Stomach (tissue), 9 donors: ENCODE measurements around the gene MKNK2. TPM values are rescaled to one million over a fixed set of nuclear protein-coding genes. Genes with fewer than 3 reads are reported as not detected.
A peak's percentile ranks its signal among the peaks of the same experiment; 100 is the strongest.

ENCODE experiments used
- DNase-seq, 2 donors: peaks; one replicate each; pipeline versions ENCODE4 v3.0.0 to v3.0.0-alpha.2; 2013 to 2019
- H3K27ac ChIP-seq, 5 donors: fragments of 200-600 bp in 4 of 5; sonication (generic) in 4 of 5; one replicate each; pipeline ENCODE4 v1.5.1; 2013 to 2019; ENCODE audit warnings: mild to moderate bottlenecking in 1 of 5, moderate library complexity in 1 of 5
- H3K27me3 ChIP-seq, 3 donors: fragments of 200-600 bp; sonication (generic); one replicate each; pipeline ENCODE4 v1.5.1; 2017 to 2019; ENCODE audit warnings: mixed run types in 1 of 3
- H3K36me3 ChIP-seq, 4 donors: fragments of 200-600 bp; sonication (generic); 1 replicate in 3 of 4; 2 replicates in 1 of 4; pipeline ENCODE4 v1.5.1; 2016 to 2019
- H3K4me1 ChIP-seq, 4 donors: fragments of 200-600 bp; sonication (generic); one replicate each; pipeline ENCODE4 v1.5.1; 2016 to 2019
- H3K4me3 ChIP-seq, 4 donors: fragments of 200-600 bp; sonication (generic) in 3 of 4; one replicate each; pipeline ENCODE4 v1.5.1; 2016 to 2019; ENCODE audit warnings: mild to moderate bottlenecking in 1 of 4
- H3K9me3 ChIP-seq, 4 donors: fragments of 200-600 bp; sonication (generic); one replicate each; pipeline ENCODE4 v1.5.1; 2016 to 2019
- EP300 ChIP-seq: sonication (generic); formaldehyde crosslinking; IDR thresholded peaks from one replicate; pipeline ENCODE4 v1.6.1; 2017; ENCODE audit warnings: antibody characterized with exemption
- POLR2A ChIP-seq, 4 donors: fragments of 450-650 bp; IDR thresholded peaks; one replicate each; pipeline ENCODE4 v1.6.1; 2016; ENCODE audit warnings: antibody characterized with exemption in 4 of 4, control low read depth in 2 of 4, mild to moderate bottlenecking in 1 of 4, moderate library complexity in 1 of 4
- POLR2AphosphoS5 ChIP-seq, 3 donors: sonication (generic); formaldehyde crosslinking; IDR thresholded peaks; one replicate each; pipeline ENCODE4 v1.6.1; 2016; ENCODE audit warnings: antibody characterized with exemption in 3 of 3
- WGBS, 5 donors: extraction: QIAGEN DNeasy Blood & Tissue Kit in 3 of 5; methylation state at CpG; one replicate each; pipeline versions ENCODE4 v1.1.5 to v1.1.7; 2013 to 2018; 5-methylcytosine and 5-hydroxymethylcytosine counted together
- intact Hi-C: fragments of 100-400 bp; cut with DNase I; formaldehyde crosslinking; loops from one replicate; pipeline ENCODE4 v1.15.1; 2023; ENCODE audit warnings: low total_unique reads
- polyA plus RNA-seq, 3 donors: library from polyadenylated mRNA; stranded (reverse); fragments of 200-250 nt; gene quantifications; one replicate each; pipeline ENCODE4 v1.2.3, GENCODE V29; 2013
- total RNA-seq, 5 donors: library from RNA; depleted of rRNA; stranded (reverse); fragments of >200 nt; gene quantifications; one replicate each; pipeline versions ENCODE4 v1.1.0 to v1.2.3, GENCODE V29; 2014 to 2016
- TF ChIP-seq, protein P1 (sequence below), 7 experiments: fragments of 450-650 bp in 4 of 7; fragments of 200-600 bp in 3 of 7; sonication (generic) in 3 of 7; IDR thresholded peaks; one replicate each; pipeline ENCODE4 v1.5.1; 2016 to 2019; ENCODE audit warnings: antibody characterized with exemption in 7 of 7, control low read depth in 2 of 7, mild to moderate bottlenecking in 1 of 7
- donor health status: healthy with polysubstance abuse.
- donor health status: Bipolar disorder and iron deficiency.
- donor health status: healthy.

MKNK2 gene
- total and polyA plus RNA-seq, 8 donors: 38.7 to 192 (median 113) TPM

DNA sequence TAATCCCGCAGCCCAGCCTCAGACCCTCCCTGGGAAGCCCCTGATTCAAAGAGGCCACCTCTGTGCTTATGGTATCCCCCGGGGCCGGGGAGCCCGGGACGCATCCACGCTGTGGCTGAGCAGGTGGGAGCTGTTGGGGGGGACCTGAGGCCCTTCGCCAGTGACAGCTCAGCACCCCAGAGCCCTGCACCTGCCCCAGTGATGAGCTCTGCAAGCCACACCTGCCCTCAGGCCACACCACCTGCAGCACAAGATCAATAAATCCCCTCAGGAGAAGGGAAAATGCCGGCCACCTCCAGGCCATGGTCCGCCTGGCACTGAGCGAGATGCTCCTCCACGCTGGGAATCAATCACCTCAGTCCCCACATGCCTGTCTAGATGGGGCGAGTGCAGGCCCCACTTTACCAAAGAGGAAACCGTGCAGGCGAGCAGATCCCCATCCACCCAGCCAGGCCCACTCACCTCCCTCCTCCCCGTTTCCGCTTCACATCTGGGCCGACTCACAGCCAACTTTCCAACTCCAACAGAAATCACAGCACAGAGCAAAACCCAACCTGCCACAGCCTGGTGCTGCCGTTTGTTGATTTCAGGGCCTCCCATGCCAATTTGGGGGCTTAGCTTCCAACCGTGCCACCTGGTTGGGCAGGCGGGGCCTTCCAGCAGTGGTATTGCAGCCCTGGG, 32.3 kb upstream of the MKNK2 start:
- Histone ChIP-seq H3K27ac (peak overlapping the region; percentile 2 to 100 (median 74)), H3K9me3 (no peaks in the 10 kb centered on the region), H3K36me3 (peaks cover 26 to 66% (median 65%) of the 10 kb centered on the region in 4 donors), H3K27me3 (no peaks in the 10 kb centered on the region), H3K4me3 (peak overlapping the region; percentile 6 to 44 (median 40)), H3K4me1 (peaks cover 23 to 86% (median 47%) of the 10 kb centered on the region in 4 donors)
- TF ChIP-seq, protein P1, sequence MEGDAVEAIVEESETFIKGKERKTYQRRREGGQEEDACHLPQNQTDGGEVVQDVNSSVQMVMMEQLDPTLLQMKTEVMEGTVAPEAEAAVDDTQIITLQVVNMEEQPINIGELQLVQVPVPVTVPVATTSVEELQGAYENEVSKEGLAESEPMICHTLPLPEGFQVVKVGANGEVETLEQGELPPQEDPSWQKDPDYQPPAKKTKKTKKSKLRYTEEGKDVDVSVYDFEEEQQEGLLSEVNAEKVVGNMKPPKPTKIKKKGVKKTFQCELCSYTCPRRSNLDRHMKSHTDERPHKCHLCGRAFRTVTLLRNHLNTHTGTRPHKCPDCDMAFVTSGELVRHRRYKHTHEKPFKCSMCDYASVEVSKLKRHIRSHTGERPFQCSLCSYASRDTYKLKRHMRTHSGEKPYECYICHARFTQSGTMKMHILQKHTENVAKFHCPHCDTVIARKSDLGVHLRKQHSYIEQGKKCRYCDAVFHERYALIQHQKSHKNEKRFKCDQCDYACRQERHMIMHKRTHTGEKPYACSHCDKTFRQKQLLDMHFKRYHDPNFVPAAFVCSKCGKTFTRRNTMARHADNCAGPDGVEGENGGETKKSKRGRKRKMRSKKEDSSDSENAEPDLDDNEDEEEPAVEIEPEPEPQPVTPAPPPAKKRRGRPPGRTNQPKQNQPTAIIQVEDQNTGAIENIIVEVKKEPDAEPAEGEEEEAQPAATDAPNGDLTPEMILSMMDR (IDR thresholded peaks at IDR 0.05): no peak
- no peak for TF ChIP-seq POLR2AphosphoS5 (IDR thresholded peaks at IDR 0.05)
- no peak for TF ChIP-seq POLR2A (IDR thresholded peaks at IDR 0.05)
- no peak for TF ChIP-seq EP300
- WGBS, 5 donors: 63 to 76% (median 74%) methylated on average over 13 to 20 of the region's 20 CpGs
- intact Hi-C loops: no loop called here
- DNase-seq: peak in 1 of 2 donors; percentile 61

DNA sequence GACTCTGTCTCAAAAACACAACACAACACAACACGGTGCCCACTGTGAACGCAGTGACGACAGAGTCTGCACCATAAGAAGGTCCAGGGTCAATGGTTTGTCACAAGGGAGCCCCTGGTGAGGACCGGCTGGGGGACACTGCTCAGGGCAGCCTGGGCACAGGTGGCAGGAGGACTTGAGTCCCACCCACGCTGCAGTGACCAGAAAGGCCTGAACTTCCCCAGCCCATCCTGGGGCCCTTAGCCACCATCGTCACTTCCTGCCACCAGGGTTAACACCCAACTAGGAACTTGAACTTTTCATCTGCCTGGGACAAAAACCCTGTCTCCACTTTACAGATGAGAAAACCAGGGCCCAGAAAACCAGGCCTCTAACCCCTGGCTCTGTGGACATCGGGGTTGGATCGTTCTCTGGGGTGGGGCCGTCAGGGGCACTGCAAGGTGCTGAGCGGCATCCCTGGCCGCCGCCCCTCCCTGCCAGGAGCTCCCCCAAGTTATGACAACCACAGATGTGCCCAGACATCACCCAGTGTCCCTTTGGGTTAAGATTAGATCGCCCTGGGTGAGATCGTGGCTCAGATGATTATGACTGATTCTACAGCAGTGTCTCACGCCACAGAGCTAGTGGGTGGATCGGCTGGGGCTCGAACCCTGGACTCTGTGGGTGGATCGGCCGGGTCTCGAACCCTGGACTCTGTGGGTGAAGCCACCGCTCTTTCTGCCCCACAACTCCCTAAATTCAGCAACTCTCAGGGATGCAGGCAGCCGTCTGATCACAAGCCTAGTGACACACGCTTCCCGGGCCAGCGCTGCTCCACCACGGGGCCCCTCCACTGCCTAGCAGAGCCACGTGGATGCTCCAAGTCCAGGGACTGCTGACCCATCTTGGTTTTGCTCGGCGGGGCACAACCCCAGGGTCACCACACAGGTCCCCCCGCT, 31.1 kb upstream of the MKNK2 start:
- peaks cover 38 to 78% (median 77%) of the 10 kb centered on the region in 4 donors for H3K36me3 ChIP-seq
- no peaks in the 10 kb centered on the region for H3K27me3 ChIP-seq
- DNase-seq: peak; percentile 50 to 51
- no peaks in the 10 kb centered on the region for H3K9me3 ChIP-seq
- H3K4me1 ChIP-seq: peaks cover 14 to 74% (median 37%) of the 10 kb centered on the region in 4 donors
- WGBS, 5 donors: 76 to 84% (median 82%) methylated on average over 17 to 30 of the region's 30 CpGs
- H3K27ac ChIP-seq: peak overlapping the region; percentile 28 to 100 (median 74)
- intact Hi-C loops: no loop called here
- H3K4me3 ChIP-seq: peak overlapping the region; percentile 4 to 44 (median 40)
- TF ChIP-seq POLR2A (IDR thresholded peaks at IDR 0.05): no peak
- TF ChIP-seq, protein P1 (IDR thresholded peaks at IDR 0.05): no peak
- no peak for TF ChIP-seq POLR2AphosphoS5 (IDR thresholded peaks at IDR 0.05)
- TF ChIP-seq EP300: no peak

DNA sequence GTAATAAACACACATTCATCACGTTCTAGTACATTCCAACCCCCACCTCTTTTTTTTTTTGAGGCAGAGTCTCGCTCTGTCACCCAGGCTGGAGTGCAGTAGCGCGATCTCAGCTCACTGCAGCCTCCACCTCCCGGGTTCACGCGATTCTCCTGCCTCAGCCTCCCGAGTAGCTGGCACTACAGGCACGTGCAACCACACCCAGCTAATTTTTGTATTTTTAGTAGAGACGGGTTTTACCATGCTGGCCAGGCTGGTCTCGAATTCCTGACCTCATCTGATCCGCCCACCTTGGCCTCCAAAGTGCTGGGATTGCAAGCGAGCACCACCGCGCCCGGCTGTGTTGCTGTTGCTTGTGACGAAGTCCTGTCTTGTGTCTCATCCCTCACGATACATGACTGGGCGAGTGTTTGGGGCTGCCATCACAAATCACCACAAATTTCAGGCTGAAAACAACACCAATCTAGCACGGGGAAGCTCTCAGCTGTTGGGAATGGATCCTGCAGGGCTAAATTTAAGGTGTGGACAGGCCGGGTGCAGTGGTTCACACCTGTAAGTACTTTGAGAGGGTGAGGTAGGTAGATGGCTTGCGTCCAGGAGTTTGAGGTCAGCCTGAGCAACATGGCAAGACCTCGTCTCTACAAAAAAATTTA, 29.4 kb upstream of the MKNK2 start:
- H3K36me3 ChIP-seq: peaks cover 55 to 95% (median 94%) of the 10 kb centered on the region in 4 donors
- H3K4me1 ChIP-seq: peaks cover 6 to 61% (median 22%) of the 10 kb centered on the region in 4 donors
- no peak for TF ChIP-seq EP300
- TF ChIP-seq, protein P1 (IDR thresholded peaks at IDR 0.05): no peak
- TF ChIP-seq POLR2A (IDR thresholded peaks at IDR 0.05): no peak
- TF ChIP-seq POLR2AphosphoS5 (IDR thresholded peaks at IDR 0.05): no peak
- no peaks in the 10 kb centered on the region for H3K9me3 ChIP-seq
- no peaks in the 10 kb centered on the region for H3K27me3 ChIP-seq
- no peak overlapping the region for H3K4me3 ChIP-seq
- 72 to 80% (median 77%) methylated on average over 22 to 23 of the region's 23 CpGs for WGBS, 5 donors
- no peak for DNase-seq
- H3K27ac ChIP-seq: peak overlapping the region in 2 of 5 donors; percentile 33 to 74
- intact Hi-C loops: no loop called here

DNA sequence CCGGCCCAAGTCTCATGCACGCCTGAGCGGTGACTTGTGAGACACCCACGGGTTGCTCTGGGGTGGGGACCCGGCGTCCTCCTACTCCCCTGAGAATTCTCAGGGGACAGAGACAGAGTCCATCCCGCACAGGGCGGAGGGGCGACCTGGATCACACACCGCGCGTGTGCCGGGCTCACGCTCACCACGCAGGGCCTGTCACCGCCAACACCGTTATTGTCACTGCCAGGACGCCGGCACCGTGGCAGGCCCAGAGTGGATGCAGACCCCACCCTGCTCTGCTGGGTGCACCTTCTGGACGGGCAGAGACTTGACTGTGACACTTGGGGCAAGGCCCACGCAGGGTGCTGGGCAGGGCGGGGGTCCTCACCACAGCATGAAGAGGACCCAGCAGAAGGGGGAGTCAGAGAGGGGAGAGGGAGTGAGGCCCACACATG, 28.8 kb upstream of the MKNK2 start:
- peak overlapping the region in 2 of 5 donors; percentile 9 to 17 for H3K27ac ChIP-seq
- intact Hi-C loops: loop anchor here (10.0 kb wide), 1 partner anchor 145 kb away; no protein-coding TSS in a partner anchor
- H3K27me3 ChIP-seq: no peaks in the 10 kb centered on the region
- H3K4me3 ChIP-seq: no peak overlapping the region
- no peak for DNase-seq
- TF ChIP-seq, protein P1 (IDR thresholded peaks at IDR 0.05): no peak
- TF ChIP-seq POLR2AphosphoS5 (IDR thresholded peaks at IDR 0.05) (no peak), EP300 (no peak), POLR2A (IDR thresholded peaks at IDR 0.05) (no peak)
- no peaks in the 10 kb centered on the region for H3K9me3 ChIP-seq
- H3K4me1 ChIP-seq: peaks cover 4 to 63% (median 20%) of the 10 kb centered on the region in 4 donors
- H3K36me3 ChIP-seq: peaks cover 61 to 98% (median 95%) of the 10 kb centered on the region in 4 donors
- WGBS, 5 donors: 83 to 92% (median 89%) methylated on average over 18 to 23 of the region's 23 CpGs
